Smooth muscle cell of the brain vasculature (primary cell): ENCODE data around the gene NOX5.
"Not testable (repeated sequence)": the region's sequence is repeated elsewhere in the genome, so short reads cannot be mapped to it uniquely, and the experiment has no call there.

Source experiments
- DNase-seq: peaks from one replicate; pipeline ENCODE4 v3.0.0-alpha.2; 2012; ENCODE audit warnings: low read depth, low spot score

Gene NOX5

DNA sequence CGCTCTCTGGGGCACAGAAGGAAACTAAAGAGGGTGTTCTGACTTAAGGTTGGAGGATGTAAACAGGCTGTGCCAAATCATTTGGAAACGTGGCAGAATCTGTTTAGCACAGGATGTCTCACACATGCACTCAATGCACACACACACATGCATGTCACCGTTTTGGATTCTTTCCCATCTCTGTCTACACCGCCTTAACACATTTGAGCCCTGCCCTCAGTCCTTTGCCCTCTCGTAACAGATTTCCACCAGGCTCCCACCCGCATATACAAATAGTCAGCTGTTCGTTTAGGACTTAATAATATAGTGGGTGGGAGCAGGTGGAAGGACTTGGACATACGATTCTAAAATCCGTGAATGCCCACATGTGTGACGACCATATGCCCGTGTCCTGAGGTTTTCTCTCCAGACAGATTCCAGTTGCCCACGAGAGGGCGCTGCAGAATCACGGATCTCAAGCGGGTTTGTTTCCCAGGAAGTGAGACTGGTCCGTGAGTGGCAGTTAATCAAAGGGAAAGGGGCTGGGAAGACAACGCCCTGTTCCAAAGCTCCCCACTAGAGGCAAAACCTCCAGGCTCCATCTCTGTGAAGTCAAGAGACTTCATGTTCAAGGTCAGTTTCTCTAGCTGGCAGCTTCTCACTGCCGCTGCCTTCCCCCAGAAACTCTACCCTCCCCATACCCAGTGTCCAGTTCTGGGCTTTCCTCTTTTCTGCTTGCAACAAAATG, 44.5 kb downstream of the NOX5 start:
- DNase-seq = peak; percentile 75

DNA sequence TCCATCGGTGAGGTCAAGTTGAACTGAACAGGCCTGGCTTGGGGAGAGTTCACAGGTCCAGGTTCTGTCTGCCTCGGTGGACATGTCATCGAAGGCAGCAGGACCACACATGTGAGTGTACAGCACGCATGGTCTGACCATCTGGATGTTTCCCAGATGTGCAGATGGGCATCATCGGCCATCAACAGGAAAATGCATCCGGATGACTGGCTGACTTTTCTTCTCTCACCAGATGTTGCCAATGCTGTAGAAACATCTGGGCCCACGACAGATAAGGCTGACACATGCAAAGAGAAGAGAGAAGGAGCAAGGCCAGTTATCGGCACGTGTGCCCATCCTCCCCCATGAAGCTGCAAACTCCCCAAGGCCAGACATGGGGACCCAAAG, 45.1 kb downstream of the NOX5 start:
- DNase-seq = no peak

DNA sequence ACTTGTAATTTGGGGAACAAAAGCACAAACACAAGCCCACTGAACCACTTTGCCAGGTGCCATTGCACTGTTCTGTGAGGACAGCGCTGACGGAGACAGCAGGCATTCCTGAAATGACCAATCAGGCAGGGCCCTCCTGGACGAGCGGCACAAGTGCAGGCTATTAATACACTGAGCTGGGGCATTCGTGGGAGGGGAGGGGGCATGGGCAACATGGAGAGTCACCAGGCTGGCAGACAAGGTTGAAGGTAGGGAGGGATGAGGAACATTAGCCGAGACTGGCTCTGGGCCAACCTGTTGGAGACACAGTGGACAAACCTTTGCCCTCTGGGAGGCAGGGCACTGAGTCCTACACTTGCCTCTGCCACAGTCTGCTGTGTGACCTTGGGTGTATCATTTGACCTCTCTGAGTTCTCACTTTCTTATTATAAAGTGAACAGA, 45.6 kb downstream of the NOX5 start:
- DNase-seq = no peak

DNA sequence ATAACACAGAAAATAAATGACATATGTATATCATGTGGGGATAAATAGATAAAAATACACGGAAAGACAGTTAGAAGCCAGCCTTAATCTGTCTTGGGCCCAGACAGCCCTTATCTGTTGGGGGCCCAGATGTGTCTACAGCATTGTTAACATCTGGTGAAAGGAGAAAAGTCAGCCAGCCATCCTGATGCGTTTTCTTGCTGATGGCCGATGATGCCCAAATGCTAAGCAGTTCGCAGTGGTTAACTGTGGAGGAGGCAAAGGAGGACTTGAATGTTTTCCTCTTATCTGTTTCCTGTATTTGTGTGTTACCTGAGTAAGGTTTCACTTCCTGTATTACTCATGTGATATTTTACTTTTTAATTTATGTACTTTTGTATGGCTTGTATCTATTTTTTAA, 46.2 kb downstream of the NOX5 start:
- no peak for DNase-seq

DNA sequence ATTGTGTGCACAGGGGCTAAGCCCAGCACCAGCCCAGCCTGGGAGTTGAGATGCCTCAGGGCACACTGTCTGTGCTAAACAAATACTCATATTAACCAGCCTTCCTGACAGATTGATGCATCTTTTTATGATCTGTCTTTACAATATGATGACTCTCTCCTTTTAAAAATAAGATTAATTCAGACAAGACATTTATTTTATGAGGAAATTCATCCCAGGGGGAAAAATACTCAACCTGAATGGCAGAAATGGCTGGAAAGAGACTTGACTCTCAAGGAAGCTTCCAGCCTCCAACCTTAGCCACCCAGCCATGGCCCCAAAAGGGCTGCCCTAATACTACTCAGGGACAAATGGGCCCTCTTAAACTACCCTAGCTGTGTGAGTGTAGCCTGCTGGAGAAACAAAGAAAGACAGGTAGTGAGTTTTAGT, 46.9 kb downstream of the NOX5 start:
- DNase-seq = no peak

DNA sequence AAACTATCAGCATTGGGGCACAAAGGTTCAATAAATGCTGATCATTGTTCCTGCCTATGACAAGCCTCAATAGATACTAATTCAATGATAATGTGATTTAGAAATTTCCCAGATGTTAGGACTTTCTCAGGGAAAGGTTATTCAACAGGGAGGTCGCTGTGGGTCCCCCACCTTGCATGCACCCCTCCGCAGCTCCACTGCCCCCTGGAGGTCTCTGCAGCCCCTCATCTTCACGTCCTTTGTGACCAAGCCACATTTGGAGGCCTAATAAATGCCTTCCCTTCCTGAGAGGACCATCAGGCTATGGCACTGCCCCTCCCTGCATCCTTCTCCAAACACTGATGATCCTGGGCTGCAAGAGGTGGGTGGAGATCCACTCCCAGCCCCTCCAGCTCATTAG, 50.2 kb downstream of the NOX5 start:
- DNase-seq = no peak

DNA sequence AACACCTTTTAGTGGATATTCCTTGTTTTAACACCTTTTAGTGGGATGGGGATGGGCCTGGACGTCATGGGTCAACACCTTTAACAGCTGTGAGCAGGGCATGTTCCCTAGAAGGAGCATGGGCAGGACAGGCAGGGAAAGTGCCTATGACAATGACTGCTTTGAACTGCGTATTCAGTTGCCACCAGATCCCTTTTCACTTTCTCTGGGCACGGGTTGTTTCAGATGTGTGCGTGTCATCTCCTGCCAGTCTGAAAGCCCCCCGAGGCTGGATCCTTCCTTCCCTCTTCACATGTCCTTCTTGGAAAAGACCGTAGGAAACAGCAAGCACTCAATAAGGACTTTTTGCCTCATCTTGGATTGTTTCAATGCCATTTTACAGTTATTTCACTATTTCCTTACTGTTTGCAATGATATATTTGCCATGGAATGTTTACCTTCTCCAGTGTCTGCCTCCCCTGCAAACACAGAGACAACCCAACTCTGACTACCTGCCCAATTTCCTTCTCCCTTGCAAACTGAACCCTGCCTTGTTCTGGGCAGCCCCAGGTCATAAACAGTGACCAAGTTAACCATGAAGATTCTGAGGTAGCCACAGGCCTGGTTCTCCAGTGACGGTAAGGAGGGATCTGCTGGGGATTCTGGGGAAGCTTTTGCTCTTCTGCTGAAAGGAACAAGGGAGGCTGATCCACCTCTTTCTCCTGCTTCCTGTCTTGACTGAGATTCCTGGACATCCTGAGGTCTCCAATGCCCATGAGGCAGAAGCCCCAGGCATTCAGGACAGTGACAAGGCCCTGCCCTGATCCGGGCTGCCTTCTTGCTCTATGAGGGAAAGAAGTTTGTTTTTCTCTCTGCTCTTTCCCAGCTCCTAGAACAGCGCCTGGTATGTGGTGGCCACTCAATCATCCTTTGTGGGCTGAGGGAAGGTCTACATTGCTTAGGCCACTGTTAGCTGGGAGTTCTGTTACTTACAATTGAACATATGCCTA, 51.8 kb downstream of the NOX5 start:
- no peak for DNase-seq

DNA sequence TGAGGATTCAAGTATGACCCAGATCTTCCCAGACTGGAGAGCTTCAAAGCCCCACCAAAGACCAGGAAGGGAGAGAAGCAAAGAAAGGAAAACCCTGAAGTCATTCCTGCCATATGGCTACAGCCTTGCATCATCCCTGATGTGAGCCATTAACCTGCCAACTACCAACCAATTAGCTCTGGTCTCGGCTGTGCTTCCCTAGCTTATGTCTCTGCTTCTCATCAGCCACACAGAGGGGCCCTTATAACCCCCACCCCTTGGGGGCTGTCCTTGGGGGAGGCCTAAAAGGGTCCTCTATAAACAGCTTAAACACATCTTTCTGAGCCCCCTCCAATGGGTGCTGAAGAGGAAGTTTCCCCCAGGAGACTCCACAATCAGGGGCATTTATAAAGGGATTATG, 52.8 kb downstream of the NOX5 start:
- DNase-seq = no peak

DNA sequence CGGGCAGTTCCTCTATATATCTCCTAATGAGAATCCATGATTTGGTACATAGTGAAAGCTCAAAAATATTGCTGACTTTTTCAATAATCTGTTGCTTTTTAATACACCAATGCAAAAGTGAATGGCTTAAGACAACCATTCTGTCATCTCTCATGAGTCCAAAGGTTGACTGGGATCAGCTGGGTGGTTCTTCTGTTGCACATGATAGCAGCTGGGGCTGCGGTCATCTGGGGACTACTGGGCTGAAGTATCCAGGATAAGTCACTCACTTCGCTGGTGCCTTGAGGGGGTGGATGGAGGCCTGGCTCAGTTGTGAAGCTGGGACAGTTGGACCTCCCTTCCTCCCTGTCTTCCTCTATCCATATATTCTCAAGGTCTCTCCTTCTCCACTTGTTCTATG, 53.7 kb downstream of the NOX5 start:
- DNase-seq = no peak

DNA sequence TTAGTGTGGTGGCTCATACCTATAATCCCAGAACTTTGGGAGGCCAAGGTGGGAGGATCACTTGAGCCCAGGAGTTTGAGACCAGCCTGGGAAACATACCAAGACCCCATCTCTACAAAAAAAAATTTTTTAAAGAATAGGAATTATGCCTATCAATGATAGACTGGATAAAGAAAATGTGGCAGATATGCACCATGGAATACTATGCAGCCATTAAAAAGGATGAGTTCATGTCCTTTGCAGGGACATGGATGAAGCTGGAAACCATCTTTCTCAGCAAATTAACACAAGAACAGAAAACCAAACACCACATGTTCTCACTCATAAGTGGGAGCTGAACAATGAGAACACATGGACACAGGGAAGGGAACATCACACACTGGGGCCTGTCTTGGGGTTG, 54.8 kb downstream of the NOX5 start:
- not testable (repeated sequence) for DNase-seq

DNA sequence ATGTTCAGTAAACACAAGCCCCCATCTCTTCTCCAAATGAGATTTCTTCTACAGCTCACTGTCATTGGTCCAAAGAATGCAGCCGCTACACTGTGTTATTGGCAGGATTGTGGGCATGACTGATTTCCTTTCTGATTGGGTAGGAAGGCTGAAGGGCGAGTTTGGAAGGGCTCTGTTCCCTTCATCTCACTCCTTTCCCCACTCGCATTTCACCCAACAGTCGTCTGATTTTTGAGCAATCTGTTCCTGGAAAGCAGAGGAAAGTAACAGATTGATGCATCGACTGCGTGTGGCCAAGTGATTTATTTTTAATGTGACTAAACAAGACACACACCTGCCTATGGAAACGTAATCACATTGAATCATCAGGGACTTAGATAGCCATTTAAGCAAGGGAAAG, 55.5 kb downstream of the NOX5 start:
- DNase-seq = no peak

DNA sequence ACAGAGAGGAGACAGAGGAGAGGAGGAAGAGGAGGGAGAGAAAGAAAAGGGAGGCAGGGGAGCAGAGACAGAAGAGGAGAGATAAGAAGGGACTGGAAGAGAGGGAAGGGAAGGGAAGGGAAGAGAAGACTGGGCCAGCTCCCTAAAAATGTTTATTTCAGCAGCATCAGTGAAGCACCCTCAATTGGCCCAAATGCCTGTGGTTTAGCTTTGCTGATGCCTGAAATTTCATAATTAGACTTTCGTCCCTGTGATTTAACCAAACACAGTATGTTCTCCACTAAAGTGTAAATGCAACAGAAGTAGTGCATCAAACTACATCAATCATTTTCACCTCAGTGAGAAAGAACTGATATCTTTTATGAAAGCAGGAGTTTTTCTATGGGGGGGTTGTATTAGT, 55.9 kb downstream of the NOX5 start:
- DNase-seq = no peak

DNA sequence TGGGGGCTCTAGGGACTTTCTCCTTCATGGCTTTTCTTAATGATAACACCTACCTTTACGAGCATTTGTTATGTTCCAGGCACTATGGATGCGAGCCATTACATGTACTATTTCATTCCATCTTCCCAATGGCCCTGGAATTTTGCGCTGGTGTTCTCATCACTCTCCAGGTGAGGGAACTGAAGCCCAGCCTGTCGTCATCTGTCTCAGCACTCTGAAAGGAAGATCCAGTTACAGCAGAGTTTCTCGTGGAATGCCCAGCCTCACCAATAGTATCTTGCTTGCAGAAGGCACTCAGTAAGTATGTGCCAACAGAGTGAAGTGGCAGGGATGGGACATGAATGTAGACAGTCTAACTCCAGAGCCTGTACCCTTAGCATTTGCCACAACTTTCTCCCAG, 56.8 kb downstream of the NOX5 start:
- no peak for DNase-seq

DNA sequence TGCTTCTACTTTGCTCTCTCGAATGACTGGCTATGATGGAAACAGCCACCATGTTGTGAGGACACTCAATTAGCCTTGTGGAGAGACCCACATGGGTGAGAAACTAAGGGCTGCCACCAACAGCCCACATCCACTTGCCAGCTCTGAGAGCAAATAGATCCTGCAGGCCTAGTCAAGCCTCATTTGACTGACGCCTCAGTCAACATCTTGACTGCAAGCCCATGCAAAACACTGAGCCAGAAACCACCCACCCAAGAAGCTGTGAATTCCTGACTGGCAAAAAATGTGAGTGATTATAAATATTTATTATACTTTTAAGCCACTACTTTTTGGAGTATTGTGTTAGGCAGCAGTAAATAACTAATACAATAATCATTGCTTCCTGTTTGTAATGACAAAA, 58.4 kb downstream of the NOX5 start:
- DNase-seq = no peak

DNA sequence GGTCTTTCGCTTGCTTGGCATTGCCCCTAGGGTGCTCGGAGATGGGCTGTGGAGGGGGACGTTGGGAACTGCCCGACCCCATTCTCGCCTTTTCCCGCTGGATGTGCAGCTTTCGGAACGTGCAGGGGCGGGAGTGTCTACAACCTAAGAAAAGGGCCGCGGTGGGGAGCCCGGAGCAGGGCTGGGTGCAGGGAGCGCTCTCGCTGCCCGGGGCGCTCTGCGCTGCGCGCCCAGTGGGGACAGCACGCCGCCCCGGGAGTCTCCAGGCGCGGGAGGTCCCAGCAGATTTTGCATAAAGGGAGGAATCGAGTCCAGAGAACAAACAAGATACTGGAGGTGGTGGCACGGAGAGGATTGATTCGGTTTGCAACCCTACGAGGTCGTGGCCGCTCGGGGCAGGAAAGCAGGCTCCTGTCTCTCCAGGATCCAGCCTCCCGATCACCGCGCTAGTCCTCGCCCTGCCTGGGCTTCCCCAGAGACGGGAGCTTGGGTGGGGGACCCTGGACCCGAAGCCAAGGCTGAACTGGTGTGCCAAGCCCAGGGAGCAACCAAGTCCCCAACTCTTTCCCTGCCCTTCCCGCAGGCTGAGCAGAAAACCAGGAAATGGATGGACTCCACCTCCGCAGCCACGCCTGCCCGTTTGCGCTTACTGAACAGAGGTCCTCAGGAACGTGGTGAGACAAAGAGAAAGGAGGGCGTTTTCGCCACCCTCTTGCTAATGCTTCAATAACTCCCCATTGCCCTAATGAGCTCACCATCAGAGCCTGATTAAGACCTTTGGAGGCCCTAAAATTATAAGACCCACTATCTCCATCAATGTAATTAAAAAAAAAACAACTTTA, 59.7 kb downstream of the NOX5 start:
- no peak for DNase-seq

DNA sequence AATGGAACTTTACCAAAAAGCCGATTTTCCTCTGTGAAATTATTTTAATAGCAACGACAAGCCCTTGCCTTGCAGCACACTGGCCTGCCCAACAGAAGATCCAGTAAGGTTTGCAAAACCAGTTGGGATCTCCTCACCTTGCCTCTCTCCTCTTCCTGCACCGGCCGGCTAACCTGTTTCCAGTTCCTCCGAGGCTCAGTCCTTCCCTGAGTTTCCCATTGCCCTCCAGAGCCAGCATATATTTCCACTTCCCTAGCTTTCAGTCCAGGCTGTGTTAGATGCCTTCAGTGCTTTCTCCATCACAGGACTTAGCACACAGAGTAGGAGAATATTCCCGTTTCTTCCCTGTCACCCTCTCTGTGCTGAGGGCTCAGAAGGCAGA, 60.3 kb downstream of the NOX5 start:
- no peak for DNase-seq

DNA sequence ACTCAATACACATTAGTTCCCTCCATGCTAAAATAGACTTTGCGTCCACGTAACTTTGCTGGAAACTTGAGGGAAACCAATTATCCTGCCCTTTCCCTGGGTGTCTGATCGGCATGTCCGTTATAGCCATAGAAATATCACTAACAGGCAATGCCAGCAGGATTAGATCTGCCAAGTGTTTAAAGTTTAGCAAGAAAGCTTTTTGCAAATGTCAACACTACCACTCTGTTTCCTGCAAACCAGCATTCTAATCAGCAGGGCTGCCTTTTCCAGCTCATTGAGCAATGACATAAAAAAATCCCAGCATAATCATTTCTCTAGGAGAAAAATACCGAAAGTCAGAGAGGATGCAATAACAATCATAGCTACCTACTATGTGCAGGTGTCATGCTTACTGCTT, 60.9 kb downstream of the NOX5 start:
- no peak for DNase-seq

DNA sequence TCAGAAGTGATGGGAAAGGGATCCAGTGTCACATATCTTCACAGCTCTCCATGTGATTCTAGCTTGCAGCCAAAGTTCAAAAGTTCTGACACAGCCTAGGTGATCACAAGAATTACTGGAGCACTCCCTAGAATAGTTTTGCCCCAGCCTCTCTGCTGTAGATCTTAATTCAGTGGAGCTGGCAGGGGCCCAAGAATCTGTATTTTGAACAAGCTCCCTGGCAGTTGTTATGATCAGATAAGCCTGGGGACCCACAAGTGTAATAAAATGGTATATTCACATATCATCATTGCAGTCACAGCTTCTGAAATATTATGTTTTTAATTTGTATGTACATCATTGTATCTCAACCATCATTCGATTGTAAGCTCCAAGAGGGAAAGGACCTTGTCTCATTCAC, 62.3 kb downstream of the NOX5 start:
- DNase-seq = no peak

DNA sequence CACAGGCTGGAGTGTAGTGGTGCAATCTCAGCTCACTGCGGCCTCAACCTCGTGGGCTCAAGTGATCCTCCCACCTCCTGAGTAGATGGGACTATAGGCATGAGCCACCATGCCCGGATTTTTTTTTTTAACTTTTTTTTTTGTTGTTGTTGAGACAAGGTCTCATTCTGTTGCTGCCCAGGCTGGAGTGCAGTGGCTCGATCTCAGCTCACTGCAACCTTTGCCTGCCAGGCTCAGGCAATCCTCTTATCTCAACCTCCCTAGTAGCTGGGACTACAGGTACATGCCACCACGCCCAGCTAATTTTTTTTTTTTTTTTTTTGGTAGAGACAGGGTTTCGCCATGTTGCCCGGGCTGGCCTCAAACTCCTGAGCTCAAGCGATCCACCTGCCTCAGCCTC, 64.1 kb downstream of the NOX5 start:
- DNase-seq = no peak

DNA sequence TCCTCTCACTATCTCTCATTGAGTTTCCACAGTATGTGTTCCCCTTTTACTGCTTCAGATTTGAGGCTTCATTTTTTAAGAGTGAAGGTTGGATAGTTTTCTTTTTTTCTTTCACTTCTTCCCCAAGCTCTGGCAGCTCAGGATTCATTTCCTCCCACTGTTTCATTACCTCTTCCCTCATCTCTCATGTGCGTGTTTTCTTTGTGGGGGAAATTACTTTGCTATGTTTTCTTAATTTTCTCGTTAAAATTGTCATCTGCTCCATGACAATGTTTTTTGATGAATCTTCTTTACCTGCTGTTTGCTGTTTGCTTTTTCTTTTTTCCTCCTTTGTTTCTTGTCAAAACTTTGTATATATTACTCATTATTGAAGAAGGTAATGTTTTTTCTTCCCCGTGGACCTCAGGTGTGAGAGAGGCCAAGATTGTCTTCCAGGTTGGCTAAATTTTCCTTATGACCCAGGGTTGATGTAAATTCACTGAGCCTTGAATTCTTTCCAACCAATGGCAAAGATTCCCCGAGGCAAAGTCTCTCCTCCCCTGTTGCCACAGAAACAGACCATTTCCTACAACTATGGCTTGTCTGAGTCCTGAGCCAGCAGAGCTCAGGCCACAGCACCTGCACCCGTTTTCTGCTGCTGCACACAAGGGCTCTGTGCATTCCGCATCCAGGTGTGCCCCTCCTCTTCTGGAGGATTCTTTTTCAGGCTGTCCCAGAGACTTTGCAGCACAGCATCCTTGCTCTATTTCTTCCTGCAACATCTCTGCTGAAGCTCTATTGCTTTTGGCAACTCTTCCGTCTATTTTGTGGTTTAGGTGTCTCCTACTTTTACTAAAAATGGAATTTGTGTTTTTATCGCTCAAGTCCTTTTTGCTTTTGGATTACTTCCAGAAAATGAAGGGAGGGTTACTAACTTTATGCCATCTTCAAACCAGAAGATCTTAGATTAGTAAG, 66.1 kb downstream of the NOX5 start:
- DNase-seq = no peak
